Transverse colon (tissue), 3 donors: ENCODE measurements around the gene SELENOI.

ENCODE experiments used
- POLR2A ChIP-seq: fragments of 450-650 bp; IDR thresholded peaks from one replicate; pipeline ENCODE4 v1.6.1; 2016; ENCODE audit warnings: antibody characterized with exemption, mild to moderate bottlenecking, moderate library complexity
- POLR2AphosphoS5 ChIP-seq, 3 donors: sonication (generic); formaldehyde crosslinking; IDR thresholded peaks; one replicate each; pipeline ENCODE4 v1.6.1; 2016; ENCODE audit warnings: antibody characterized with exemption in 3 of 3

- TF ChIP-seq POLR2A (no peak), POLR2AphosphoS5 (IDR thresholded peaks at IDR 0.05) (no peak)
These were observed 41.2 kb downstream of the SELENOI start for GRCh38 chr2:26387189-26387588.
